Measurements from ENCODE around the gene ECE2. TPM values are rescaled to one million over a fixed set of nuclear protein-coding genes. Genes with fewer than 3 reads are reported as not detected.

ECE2 gene
- polyA plus RNA-seq, 1 of the 3 experiments (the other 2 are of a cell fraction) = 0.03 TPM

- ChIA-PET POLR2A (no interaction called here), CTCF (interaction anchor here (0.6 to 1.5 kb wide), 4 partner anchors 9 to 109 kb away, joined by 3 to 10 read pairs (median 3); partner anchors contain the start of gene EEF1AKMT4)
- TF ChIP-seq GATA2 (CRISPR knock-in tag; IDR thresholded peaks at IDR 0.05) = no peak
- TF ChIP-seq, protein P1, sequence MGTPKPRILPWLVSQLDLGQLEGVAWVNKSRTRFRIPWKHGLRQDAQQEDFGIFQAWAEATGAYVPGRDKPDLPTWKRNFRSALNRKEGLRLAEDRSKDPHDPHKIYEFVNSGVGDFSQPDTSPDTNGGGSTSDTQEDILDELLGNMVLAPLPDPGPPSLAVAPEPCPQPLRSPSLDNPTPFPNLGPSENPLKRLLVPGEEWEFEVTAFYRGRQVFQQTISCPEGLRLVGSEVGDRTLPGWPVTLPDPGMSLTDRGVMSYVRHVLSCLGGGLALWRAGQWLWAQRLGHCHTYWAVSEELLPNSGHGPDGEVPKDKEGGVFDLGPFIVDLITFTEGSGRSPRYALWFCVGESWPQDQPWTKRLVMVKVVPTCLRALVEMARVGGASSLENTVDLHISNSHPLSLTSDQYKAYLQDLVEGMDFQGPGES (IDR thresholded peaks at IDR 0.05; ENCODE audit: low read depth, low read length) = no peak
- no peak for TF ChIP-seq MXI1 (IDR thresholded peaks at IDR 0.05; ENCODE audit: low read depth, low read length)
- no peak for TF ChIP-seq TEAD4 (IDR thresholded peaks at IDR 0.05; ENCODE audit: borderline replicate concordance, insufficient read depth)
- no peak for TF ChIP-seq TAF1 (IDR thresholded peaks at IDR 0.05; ENCODE audit: borderline replicate concordance, low read depth, low read length)
- no peak for TF ChIP-seq USF1 (IDR thresholded peaks at IDR 0.05; ENCODE audit: borderline replicate concordance, low read depth)
- no peak for TF ChIP-seq RFX5 (IDR thresholded peaks at IDR 0.05; ENCODE audit: low read length)
- no peak for TF ChIP-seq RXRA (IDR thresholded peaks at IDR 0.05; ENCODE audit: borderline replicate concordance, low read depth)
- no peak for TF ChIP-seq CTCF (IDR thresholded peaks at IDR 0.05)
- no peaks in the 10 kb centered on the region for H3K9me3 ChIP-seq
- no peak for DNase-seq
- H3F3A ChIP-seq (replicated peaks; ENCODE audit: insufficient read depth) = peaks cover 4% of the 10 kb centered on the region
- H3K79me2 ChIP-seq (ENCODE audit: insufficient read depth) = no peaks in the 10 kb centered on the region
- no peaks in the 10 kb centered on the region for H3K9me2 ChIP-seq
- H3K9ac ChIP-seq = no peak overlapping the region
- peaks cover 24% of the 10 kb centered on the region for H4K20me1 ChIP-seq (ENCODE audit: insufficient read depth)
- H3K4me2 ChIP-seq = no peak overlapping the region
- WGBS (ENCODE audit: low lambda C conversion rate) = 93% methylated on average over 5 of the region's 5 CpGs
- peaks cover 0 to 22% of the 10 kb centered on the region in 2 experiments; a peak in 1 of 4 replicates for H3K4me1 ChIP-seq (ENCODE audit: control insufficient read depth in 1 of 2, insufficient read depth in 2 of 2, low read depth in 1 of 2, low read length in 1 of 2)
- H3K36me3 ChIP-seq (replicated peaks in 1 of 2; ENCODE audit: control insufficient read depth in 1 of 2, insufficient read depth in 2 of 2, low read length in 1 of 2) = no peaks in the 10 kb centered on the region
- no peaks in the 10 kb centered on the region for H3K27me3 ChIP-seq (ENCODE audit: insufficient read depth)
- no peak overlapping the region for H3K27ac ChIP-seq (ENCODE audit: low read depth in 2 of 2, low read length in 1 of 2)
- H3K4me3 ChIP-seq (ENCODE audit: low read depth in 2 of 2, low read length in 1 of 2) = no peak overlapping the region
- H2AFZ ChIP-seq (ENCODE audit: low read depth) = no peak overlapping the region
Measured at GRCh38 chr3:184258926-184259325, 16.9 kb upstream of the ECE2 start.

DNA sequence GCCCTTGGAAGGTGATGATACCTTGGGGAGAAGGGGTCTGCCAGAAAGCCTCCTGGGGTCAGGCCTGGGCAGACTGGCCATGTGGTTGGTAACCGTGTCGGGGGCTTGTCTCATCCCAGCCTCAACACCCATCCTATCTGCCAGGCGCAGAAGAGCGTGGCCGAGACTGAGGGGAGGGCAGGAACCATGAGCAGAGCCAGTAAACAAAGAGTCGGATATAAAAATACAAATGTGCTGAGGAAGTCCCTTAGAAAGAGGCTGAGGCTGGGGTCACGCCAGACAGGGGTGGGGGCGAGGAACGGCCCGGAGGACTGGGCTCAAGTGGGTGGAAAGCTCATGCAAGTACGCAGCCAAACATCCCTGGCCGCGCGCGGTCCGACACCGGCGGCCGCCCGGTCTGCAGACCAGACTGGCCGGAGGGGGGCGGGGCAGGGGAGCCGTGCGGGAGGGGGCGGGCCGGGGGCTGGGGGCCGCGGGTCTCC, 16.4 kb upstream of the ECE2 start:
- H3K4me2 ChIP-seq = no peak overlapping the region
- CTCF ChIA-PET = interaction anchor here (1.1 to 4.1 kb wide), 6 partner anchors 10 to 364 kb away, joined by 3 to 25 read pairs (median 8); partner anchors contain the start of gene EEF1AKMT4
- POLR2A ChIA-PET = interaction anchor here (1.4 kb wide), 1 partner anchor 103 kb away, joined by 3 read pairs; no protein-coding TSS in a partner anchor

More for the DNA sequence above, 16.4 kb upstream of the ECE2 start:
- Histone ChIP-seq H4K20me1 (ENCODE audit: insufficient read depth) (peaks cover 24% of the 10 kb centered on the region), H2AFZ (ENCODE audit: low read depth) (no peak overlapping the region), H3K36me3 (replicated peaks in 1 of 2; ENCODE audit: control insufficient read depth in 1 of 2, insufficient read depth in 2 of 2, low read length in 1 of 2) (no peaks in the 10 kb centered on the region), H3K9me2 (no peaks in the 10 kb centered on the region), H3K27me3 (ENCODE audit: insufficient read depth) (no peaks in the 10 kb centered on the region), H3K27ac (ENCODE audit: low read depth in 2 of 2, low read length in 1 of 2) (no peak overlapping the region), H3K79me2 (ENCODE audit: insufficient read depth) (no peaks in the 10 kb centered on the region), H3F3A (replicated peaks; ENCODE audit: insufficient read depth) (peaks cover 4% of the 10 kb centered on the region), H3K9ac (no peak overlapping the region), H3K4me1 (ENCODE audit: control insufficient read depth in 1 of 2, insufficient read depth in 2 of 2, low read depth in 1 of 2, low read length in 1 of 2) (peaks cover 0 to 22% of the 10 kb centered on the region in 2 experiments; a peak in 1 of 4 replicates), H3K4me3 (ENCODE audit: low read depth in 2 of 2, low read length in 1 of 2) (peak overlapping the region in 1 of 2 experiments; percentile 23; a peak in 1 of 4 replicates), H3K9me3 (no peaks in the 10 kb centered on the region)
- DNase-seq = peak; percentile 51
- 49% methylated on average over 7 of the region's 28 CpGs for WGBS (ENCODE audit: low lambda C conversion rate)
- TF ChIP-seq USF2 (IDR thresholded peaks at IDR 0.05; ENCODE audit: borderline replicate concordance, low read depth, low read length) (no peak), RAD21 (IDR thresholded peaks at IDR 0.05; ENCODE audit: low read length) (no peak), EZH2phosphoT487 (IDR thresholded peaks at IDR 0.05; ENCODE audit: borderline replicate concordance, low read depth) (no peak), GATA2 (CRISPR knock-in tag; IDR thresholded peaks at IDR 0.05) (no peak)
- TF ChIP-seq, protein P2, sequence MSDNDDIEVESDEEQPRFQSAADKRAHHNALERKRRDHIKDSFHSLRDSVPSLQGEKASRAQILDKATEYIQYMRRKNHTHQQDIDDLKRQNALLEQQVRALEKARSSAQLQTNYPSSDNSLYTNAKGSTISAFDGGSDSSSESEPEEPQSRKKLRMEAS (IDR thresholded peaks at IDR 0.05; ENCODE audit: low read depth) = no peak

Measured in SK-N-SH (cell line).